ENCODE measurements around the gene CHRDL1.
"Not testable (repeated sequence)": the region's sequence is repeated elsewhere in the genome, so short reads cannot be mapped to it uniquely, and the experiment has no call there.

The CHRDL1 gene

DNA sequence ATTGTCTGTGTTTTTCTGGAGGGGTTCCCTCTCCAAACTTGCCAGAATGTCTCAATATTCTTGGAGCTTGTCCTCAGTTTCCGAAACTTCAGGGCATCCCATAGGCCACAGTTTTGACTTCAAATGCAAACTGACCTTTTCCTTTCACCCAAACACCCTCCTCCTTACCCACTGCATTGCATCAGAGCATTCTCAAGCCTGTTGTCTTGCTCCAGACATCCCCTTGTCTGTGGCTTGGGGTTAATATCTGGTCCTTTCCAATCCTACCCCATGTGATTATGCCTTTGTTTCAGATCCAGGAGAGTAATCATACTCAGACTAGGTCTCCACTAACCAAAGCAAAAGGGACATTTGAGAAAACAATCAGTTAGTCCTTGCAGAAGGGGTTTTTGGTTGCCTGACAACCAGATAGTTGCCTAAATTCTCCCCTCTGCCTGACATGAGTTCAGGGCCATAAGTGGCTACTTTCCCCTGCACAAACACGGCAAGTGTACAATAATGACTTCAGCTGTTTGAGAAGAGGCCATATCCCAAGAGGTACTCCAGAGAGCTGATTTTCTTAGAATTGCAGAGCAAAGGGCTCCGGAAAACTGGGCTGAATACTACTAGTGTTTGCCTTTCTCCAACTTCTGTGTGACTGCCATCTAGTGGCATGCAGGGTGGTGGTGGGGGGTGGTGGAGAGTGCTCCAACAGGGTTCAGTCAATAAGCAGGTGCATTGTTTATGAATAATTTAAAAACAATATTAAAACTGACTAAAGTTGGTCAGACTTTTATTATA, 130.2 kb downstream of the CHRDL1 start:
- no peak overlapping the region for H3K9ac ChIP-seq (ENCODE audit: insufficient read length)

DNA sequence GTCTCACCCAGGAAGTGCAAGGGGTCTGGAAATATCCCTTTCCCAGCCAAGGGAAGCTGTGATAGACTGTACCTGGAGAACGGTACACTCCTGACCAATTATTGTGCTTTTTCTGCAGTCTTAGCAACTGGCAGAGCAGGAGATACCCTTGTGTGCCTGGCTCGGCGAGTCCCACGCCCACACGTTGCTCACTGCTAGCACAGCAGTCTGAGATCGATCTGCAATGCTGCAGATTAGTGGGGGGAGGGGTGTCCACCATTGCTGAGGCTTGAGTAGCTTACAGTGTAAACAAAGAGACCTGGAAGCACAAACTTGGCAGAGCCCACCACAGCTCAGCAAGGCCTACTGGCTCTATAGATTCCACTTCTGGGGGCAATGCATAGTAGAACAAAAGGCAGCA, 138.5 kb downstream of the CHRDL1 start:
- Histone ChIP-seq H3K4me3 (no peak overlapping the region), H3K9me3 (ENCODE audit: low read depth, low read length) (no peaks in the 10 kb centered on the region), H3K36me3 (ENCODE audit: insufficient read depth, low read length) (no peaks in the 10 kb centered on the region), H3K9ac (ENCODE audit: insufficient read length) (no peak overlapping the region), H3K27ac (no peak overlapping the region)
- no peak for DNase-seq (ENCODE audit: low read depth, low spot score)
- no peak for TF ChIP-seq EZH2 (IDR thresholded peaks at IDR 0.05)
- TF ChIP-seq FOXP2 (optimal IDR thresholded peaks at IDR 0.05; ENCODE audit: control extremely low read depth, extremely low read length, insufficient read depth), result no peak
- TF ChIP-seq POLR2AphosphoS5 (IDR thresholded peaks at IDR 0.05; ENCODE audit: borderline replicate concordance, low read depth, low read length), result no peak

More for the DNA sequence above, 130.2 kb downstream of the CHRDL1 start:
- no peak for DNase-seq (ENCODE audit: low read depth, low spot score)
- Histone ChIP-seq H3K36me3 (ENCODE audit: insufficient read depth, low read length) (no peaks in the 10 kb centered on the region), H3K27ac (no peak overlapping the region), H3K4me3 (no peak overlapping the region), H3K9me3 (ENCODE audit: low read depth, low read length) (no peaks in the 10 kb centered on the region)
- TF ChIP-seq POLR2AphosphoS5 (IDR thresholded peaks at IDR 0.05; ENCODE audit: borderline replicate concordance, low read depth, low read length) (no peak), EZH2 (IDR thresholded peaks at IDR 0.05) (no peak), FOXP2 (optimal IDR thresholded peaks at IDR 0.05; ENCODE audit: control extremely low read depth, extremely low read length, insufficient read depth) (no peak)

- H3K36me3 ChIP-seq (ENCODE audit: insufficient read depth, low read length); H3K4me3 ChIP-seq; H3K27ac ChIP-seq; DNase-seq (ENCODE audit: low read depth, low spot score); H3K9ac ChIP-seq (ENCODE audit: insufficient read length); H3K9me3 ChIP-seq (ENCODE audit: low read depth, low read length): not testable (repeated sequence)
These were observed 141.3 kb downstream of the CHRDL1 start for GRCh38 chrX:110654280-110654679.

GRCh38 chrX:110646386-110646785, 149.2 kb downstream of the CHRDL1 start:
- Histone ChIP-seq H3K4me3 (no peak overlapping the region), H3K9me3 (ENCODE audit: low read depth, low read length) (no peaks in the 10 kb centered on the region), H3K9ac (ENCODE audit: insufficient read length) (no peak overlapping the region), H3K27ac (no peak overlapping the region), H3K36me3 (ENCODE audit: insufficient read depth, low read length) (no peaks in the 10 kb centered on the region)
- no peak for TF ChIP-seq EZH2 (IDR thresholded peaks at IDR 0.05)
- no peak for DNase-seq (ENCODE audit: low read depth, low spot score)
